ENCODE measurements around the gene GOLPH3L.
A peak's percentile ranks its signal among the peaks of the same experiment; 100 is the strongest.
"Not testable (repeated sequence)": the region's sequence is repeated elsewhere in the genome, so short reads cannot be mapped to it uniquely, and the experiment has no call there.

Gene GOLPH3L

GRCh38 chr1:150696995-150697927, at the start of gene GOLPH3L:
Gene GOLPH3L (minus strand): TSS chr1:150697154. CDS start chr1:150694838, 2,316 bp downstream.
- peak; percentile 80 to 88 (median 85) for DNase-seq (ENCODE audit: low read depth in 2 of 3, low spot score in 1 of 3)

DNA sequence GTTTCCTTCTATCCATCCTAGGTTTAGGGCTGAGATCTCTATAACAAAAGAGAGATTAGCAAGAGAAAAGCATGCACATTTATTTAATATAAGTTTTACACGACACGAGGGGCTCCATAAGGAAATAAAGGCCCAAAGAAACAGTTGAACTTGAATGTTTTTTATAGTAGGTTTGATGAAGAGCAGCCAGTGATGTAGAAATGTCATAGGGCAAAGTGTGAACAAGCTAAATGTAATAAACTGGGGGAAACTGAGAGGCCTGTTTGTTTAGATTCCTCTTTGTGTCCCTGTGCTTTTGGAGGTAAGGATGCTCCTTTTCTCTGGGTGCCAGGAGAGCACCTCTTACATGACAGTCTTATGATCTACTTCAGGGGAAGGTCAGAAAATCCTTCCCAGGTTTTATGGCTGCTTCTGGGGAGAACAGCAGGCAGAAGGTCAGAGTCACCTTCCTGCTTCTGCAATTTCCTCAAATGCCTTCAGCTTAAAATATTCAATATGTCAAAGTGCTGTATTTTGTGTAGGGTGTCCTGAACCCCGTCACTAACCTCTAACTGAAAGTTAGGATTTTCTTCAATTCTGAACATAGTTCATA, 33.3 kb upstream of the GOLPH3L start:
- DNase-seq (ENCODE audit: low read depth in 2 of 3, low spot score in 1 of 3) = no peak

- no peak for DNase-seq (ENCODE audit: low read depth in 2 of 3, low spot score in 1 of 3)
These were observed 27.4 kb upstream of the GOLPH3L start for GRCh38 chr1:150724336-150724735.

DNA sequence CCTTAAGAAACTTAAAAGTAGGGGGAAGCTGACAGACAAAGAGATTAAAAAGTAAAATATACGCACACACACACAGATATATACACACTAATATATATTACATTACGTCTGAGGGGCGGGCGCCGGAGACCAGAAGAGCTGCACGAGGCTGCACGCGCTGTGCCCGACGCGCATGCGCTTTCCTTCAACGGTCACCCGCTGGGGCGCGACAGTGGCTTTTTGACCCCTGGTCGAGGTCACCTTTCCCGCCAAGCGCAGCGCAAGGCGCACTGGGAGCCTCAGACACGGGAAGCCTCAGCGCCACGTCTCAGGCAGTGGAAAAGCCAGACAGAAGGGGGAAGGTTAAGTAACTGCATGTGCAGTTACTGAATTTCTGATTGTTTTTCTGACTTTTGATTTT, 23.7 kb upstream of the GOLPH3L start, which contains the start of gene HORMAD1:
Gene HORMAD1, minus strand, starts transcription at position 193 of the 400 bp plus-strand sequence. CDS start 1,390 bp downstream, outside the sequence.
- no peak for DNase-seq (ENCODE audit: low read depth in 2 of 3, low spot score in 1 of 3)

GRCh38 chr1:150720098-150720497, 23.1 kb upstream of the GOLPH3L start:
- no peak for DNase-seq (ENCODE audit: low read depth in 2 of 3, low spot score in 1 of 3)

DNA sequence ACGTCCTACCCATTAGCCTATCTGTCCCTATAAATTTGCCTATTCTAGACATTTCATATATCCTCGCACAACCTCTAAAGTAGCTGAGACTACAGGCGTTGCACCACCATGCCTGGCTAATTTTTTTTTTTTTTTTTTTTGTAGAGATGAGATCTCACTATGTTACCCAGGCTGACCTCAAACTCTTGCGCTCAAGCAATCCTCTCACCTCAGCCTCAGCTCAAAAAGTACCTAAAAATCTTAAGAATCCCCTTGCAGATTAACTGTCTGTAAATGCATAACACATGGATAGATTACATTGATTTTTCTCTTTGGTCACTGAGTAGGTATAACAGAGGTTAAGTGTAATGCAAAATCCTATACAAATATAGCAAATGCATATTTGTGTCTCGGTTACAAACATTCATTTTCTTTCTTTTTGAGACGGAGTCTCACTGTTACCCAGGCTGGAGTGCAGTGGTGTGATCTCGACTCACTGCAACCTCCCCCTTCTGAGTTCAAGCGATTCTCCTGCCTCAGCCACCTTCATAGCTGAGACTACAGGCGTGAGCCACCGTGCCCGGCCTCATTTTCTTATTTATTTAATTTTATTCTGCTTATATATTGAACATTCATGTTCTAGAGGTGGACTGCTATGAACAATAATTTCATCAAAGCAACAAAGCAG, 21.4 kb upstream of the GOLPH3L start:
- DNase-seq (ENCODE audit: low read depth in 2 of 3, low spot score in 1 of 3) = no peak

DNA sequence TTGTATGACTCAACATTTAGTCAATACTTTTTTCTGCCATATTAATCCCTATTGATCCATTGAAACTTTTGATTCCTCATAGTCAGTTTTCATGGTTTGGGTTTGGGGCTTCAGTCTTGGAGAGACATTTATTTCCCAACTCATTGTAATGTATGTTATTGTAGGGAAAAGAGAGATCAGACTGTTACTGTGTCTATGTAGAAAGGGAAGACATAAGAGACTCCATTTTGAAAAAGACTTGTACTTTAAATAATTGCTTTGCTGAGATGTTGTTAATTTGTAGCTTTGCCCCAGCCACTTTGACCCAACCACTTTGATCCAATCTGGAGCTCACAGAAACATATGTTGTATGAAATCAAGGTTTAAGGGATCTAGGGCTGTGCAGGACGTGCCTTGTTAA, 12.1 kb upstream of the GOLPH3L start:
- DNase-seq (ENCODE audit: low read depth in 2 of 3, low spot score in 1 of 3) = not testable (repeated sequence)

DNA sequence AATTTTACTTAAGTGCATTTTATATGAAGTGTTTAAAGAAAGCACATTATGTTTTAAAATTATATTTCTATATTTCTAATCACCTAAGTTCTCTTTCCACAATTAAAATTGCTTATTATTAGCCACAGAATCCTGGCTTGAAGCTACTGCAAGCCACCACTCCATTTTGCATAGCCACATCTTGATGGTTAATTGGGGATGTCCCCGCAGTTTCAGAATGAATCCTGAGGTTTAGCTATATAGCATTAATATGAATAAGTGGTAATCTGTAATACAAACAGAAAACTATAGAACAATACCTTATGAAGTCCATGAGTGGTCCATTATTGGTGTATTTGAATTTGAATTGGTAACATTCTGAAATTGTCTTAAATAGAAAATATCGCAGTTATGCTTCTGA, 11.6 kb upstream of the GOLPH3L start:
- DNase-seq (ENCODE audit: low read depth in 2 of 3, low spot score in 1 of 3) = peak in 2 of 3 donors; percentile 14 to 35

- no peak for DNase-seq (ENCODE audit: low read depth in 2 of 3, low spot score in 1 of 3)
These were observed 9.1 kb upstream of the GOLPH3L start for GRCh38 chr1:150706091-150706490.

GRCh38 chr1:150703427-150703826, 6.5 kb upstream of the GOLPH3L start:
- no peak for DNase-seq (ENCODE audit: low read depth in 2 of 3, low spot score in 1 of 3)

GRCh38 chr1:150696590-150696989, 364 bp downstream of the GOLPH3L start:
- no peak for DNase-seq (ENCODE audit: low read depth in 2 of 3, low spot score in 1 of 3)

DNA sequence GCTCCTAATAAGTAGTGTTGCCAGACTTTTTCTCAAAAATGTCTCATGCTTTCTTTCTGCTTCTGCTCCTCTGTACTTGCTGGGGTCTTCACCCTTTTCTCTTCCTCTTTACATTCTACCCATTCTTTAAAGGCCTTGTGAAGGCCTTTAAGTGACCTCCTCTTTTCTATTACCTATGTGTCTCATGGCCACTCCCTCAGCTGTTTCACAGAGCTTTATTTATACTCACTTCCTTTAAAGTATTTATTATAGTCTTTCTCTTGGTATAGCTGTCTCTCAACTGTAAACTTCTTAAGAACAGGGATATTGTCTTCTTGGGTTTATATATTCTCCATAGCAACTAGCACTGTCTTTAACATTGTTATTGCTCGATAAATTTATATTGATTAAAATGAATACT, 792 bp downstream of the GOLPH3L start:
- DNase-seq (ENCODE audit: low read depth in 2 of 3, low spot score in 1 of 3) = no peak

GRCh38 chr1:150695561-150695960, 1.4 kb downstream of the GOLPH3L start:
- DNase-seq (ENCODE audit: low read depth in 2 of 3, low spot score in 1 of 3) = no peak

DNA sequence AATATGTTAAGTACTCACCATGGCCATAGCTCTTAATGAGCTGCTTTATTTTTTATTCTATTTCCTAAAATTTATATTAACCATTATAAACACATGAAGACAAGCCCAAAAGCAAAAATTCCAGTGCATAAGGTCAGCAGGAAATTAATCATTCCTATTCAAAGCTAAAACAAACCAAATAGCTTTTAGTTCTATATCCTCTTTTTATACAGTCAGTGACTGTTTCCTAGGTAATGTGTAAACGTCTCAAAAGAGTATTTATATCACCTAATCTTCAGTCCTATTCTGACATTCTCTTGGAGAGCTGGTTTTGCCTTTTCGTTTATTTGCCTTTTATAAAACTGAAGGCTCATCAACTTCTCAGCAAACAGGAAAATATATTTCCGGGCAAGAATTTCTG, 4.2 kb downstream of the GOLPH3L start:
- DNase-seq (ENCODE audit: low read depth in 2 of 3, low spot score in 1 of 3) = no peak

- no peak for DNase-seq (ENCODE audit: low read depth in 2 of 3, low spot score in 1 of 3)
These were observed 8.2 kb downstream of the GOLPH3L start for GRCh38 chr1:150688763-150689162.

DNA sequence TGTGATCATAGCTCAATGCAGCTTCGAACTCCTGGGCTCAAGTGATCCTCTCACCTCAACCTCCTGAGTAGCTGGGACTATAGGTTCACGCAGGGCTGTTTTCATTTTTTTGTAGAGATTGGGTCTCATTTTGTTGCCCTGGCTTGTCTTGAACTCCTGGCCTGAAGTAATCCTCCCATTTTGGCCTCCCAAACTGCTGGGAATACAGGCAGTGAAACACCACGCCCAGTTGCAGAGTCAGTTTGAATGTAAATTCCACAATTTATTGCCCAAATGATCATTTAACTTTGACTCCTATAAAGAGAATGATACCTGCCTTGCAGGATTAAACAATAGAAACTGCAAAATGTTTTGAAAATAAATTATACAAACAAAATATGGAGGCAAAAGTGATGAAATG, 10.7 kb downstream of the GOLPH3L start:
- DNase-seq (ENCODE audit: low read depth in 2 of 3, low spot score in 1 of 3) = no peak

- DNase-seq (ENCODE audit: low read depth in 2 of 3, low spot score in 1 of 3) = no peak
These were observed 13.0 kb downstream of the GOLPH3L start for GRCh38 chr1:150683914-150684313.

DNA sequence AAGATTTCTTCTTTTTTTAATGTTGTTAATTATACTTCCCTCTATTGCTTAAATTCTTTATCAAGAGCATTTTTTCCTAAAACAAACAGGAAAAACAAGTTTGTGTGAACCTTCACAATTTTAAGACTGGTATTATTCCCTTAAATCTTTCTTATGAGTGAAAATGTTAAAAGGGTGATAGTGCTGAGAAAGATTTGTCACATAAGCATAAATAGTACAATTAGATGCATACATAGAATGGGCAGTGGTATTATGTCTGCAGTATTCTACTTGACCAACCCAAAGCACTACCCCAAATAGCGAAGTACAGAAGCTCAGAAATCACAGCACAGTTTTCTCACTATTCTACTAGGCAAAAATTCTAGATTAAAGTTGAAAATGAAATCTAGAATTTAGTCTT, 18.0 kb downstream of the GOLPH3L start:
- DNase-seq (ENCODE audit: low read depth in 2 of 3, low spot score in 1 of 3) = no peak

DNA sequence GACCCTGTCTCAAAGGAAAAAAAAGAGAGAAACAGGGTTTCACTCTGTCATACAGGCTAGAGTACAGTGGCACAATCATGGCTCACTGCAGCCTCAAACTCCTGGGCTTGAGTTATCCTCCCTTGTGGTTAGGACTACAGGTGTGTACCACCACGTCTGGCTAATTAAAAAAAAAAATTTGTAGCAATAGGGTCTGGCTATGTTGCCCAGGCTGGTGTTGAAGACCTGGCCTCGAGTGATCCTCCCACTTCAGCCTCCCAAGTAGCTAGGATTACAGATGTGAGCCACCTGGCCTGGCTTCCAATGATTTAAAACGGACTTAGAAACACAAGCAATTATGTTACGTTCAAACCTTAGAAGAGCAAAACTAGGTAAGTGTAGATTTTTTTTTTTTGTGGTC, 22.1 kb downstream of the GOLPH3L start:
- no peak for DNase-seq (ENCODE audit: low read depth in 2 of 3, low spot score in 1 of 3)

DNA sequence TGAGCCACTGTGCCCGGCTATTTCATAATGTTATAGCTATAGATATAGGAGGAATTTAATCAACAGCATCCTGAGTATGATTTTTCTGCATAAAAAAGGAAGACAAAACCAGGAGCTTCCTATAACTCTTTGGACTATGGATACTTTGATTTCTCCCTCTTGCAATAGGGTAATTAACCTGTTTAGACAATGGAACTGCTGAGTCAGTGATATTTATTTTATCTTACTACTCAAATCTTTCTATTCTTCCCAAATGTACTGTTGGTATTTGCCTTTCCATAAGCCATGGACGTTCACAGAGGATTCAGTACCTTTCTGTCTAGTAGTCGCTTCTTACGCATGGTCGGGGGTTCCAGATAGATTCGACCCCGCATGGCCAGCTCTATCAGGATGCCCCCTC, 33.6 kb downstream of the GOLPH3L start:
- DNase-seq (ENCODE audit: low read depth in 2 of 3, low spot score in 1 of 3) = no peak

DNA sequence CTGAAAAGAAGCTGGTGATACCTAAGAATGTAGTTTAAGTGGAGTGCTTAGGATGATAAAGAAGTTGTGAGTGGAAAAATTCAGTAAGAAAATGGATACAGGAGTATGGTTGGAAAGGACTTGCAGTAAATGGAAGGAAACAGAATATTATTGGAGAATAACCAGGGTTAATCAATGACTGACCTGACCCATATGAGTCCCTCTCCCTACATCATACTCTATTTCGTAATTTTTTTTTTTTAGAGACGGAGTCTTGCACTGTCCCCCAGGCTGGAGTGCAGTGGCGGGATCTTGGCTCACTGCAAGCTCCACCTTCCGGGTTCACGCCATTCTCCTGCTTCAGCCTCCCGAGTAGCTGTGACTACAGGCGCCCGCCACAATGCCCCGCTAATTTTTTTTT, 34.1 kb downstream of the GOLPH3L start:
- DNase-seq (ENCODE audit: low read depth in 2 of 3, low spot score in 1 of 3) = no peak

DNA sequence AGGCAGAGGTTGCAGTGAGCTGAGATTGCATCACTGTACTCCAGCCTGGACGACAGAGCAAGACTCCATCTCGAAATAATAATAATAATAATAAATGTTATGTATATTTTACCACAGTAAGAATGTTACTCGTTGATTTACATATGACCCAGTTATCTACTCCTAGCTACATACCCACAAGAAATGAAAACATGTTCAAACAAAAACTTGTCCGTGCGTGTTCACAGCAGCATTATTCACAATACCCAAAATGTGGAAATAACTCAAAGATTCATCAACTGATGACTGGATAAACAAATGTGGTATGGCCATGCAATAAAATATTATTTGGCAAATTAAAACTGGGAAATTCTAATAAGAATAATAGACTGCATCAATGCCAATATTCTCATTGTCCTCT, 35.8 kb downstream of the GOLPH3L start:
- DNase-seq (ENCODE audit: low read depth in 2 of 3, low spot score in 1 of 3) = no peak
